Karpas-422 (cell line): ENCODE measurements around the gene TRAPPC10. TPM values are rescaled to one million over a fixed set of nuclear protein-coding genes. Genes with fewer than 3 reads are reported as not detected.

Source experiments
- DNase-seq: peaks from one replicate; pipeline ENCODE4 v3.0.0-alpha.2; 2015
- H2AFZ ChIP-seq: fragments of 200-600 bp; sonication (generic); 2 replicates; pipeline ENCODE4 v1.6.1; 2014; ENCODE audit warnings: antibody characterized with exemption, low read length, mixed read lengths
- H3K27ac ChIP-seq: fragments of 200-600 bp; sonication (generic); 2 replicates; pipeline ENCODE4 v1.5.1; 2014; ENCODE audit warnings: mild to moderate bottlenecking, low read length, moderate library complexity
- H3K27me3 ChIP-seq: fragments of 200-600 bp; sonication (generic); 2 replicates; pipeline ENCODE4 v1.6.1; 2014; ENCODE audit warnings: low read length, mixed read lengths
- H3K36me3 ChIP-seq: fragments of 200-600 bp; sonication (generic); 2 replicates; pipeline ENCODE4 v1.6.1; 2014; ENCODE audit warnings: low read length, mixed read lengths; ENCODE audit not compliant: insufficient read depth
- H3K4me1 ChIP-seq: fragments of 200-600 bp; sonication (generic); 2 replicates; pipeline ENCODE4 v1.6.1; 2014; ENCODE audit warnings: mild to moderate bottlenecking, low read length, mixed read lengths
- H3K4me2 ChIP-seq: fragments of 200-600 bp; sonication (generic); 2 replicates; pipeline ENCODE4 v1.6.1; 2014; ENCODE audit warnings: low read length, low read depth, mild to moderate bottlenecking; ENCODE audit not compliant: poor library complexity, severe bottlenecking
- H3K4me3 ChIP-seq: fragments of 200-600 bp; sonication (generic); 2 replicates; pipeline ENCODE4 v1.5.1; 2014; ENCODE audit warnings: mild to moderate bottlenecking, antibody characterized with exemption, low read length, mixed read lengths
- H3K79me2 ChIP-seq: fragments of 200-600 bp; sonication (generic); 2 replicates; pipeline ENCODE4 v1.6.1; 2014; ENCODE audit warnings: mild to moderate bottlenecking, low read length, mixed read lengths
- H3K9ac ChIP-seq: fragments of 200-600 bp; sonication (generic); 2 replicates; pipeline ENCODE4 v1.6.0; 2014; ENCODE audit warnings: low read length
- H3K9me2 ChIP-seq: fragments of 200-600 bp; sonication (generic), shearing (Covaris generic); replicated peaks from 2 replicates; pipeline ENCODE4 v1.6.0; 2014; ENCODE audit warnings: mild to moderate bottlenecking, low read length, moderate library complexity; ENCODE audit not compliant: insufficient read depth
- H3K9me3 ChIP-seq: fragments of 300-700, 200-600 bp; sonication (generic); 2 replicates; pipeline ENCODE4 v1.6.1; 2014; ENCODE audit warnings: low read length, mixed read lengths
- H4K20me1 ChIP-seq: fragments of 200-600 bp; sonication (generic); 2 replicates; pipeline ENCODE4 v1.6.1; 2014; ENCODE audit warnings: mild to moderate bottlenecking, antibody characterized with exemption, low read length, low read depth; ENCODE audit not compliant: insufficient read depth
- total RNA-seq: library from RNA; depleted of rRNA; stranded (reverse); fragments of >200 nt; shearing (Covaris generic); gene quantifications from 2 replicates; pipeline ENCODE4 v1.2.3, GENCODE V29; 2014; ENCODE audit warnings: low replicate concordance

TRAPPC10 gene
- total RNA-seq, 1 experiment from 2014 or later: 40.3 TPM

- DNase-seq: no peak
- H3K36me3 ChIP-seq: peaks cover 8% of the 10 kb centered on the region
- peaks cover 13% of the 10 kb centered on the region for H3K4me1 ChIP-seq
- no peaks in the 10 kb centered on the region for H3K79me2 ChIP-seq
- no peak overlapping the region for H3K4me3 ChIP-seq
- no peaks in the 10 kb centered on the region for H3K9me2 ChIP-seq
- H3K9ac ChIP-seq: no peak overlapping the region
- no peaks in the 10 kb centered on the region for H3K9me3 ChIP-seq
- H3K27ac ChIP-seq: no peak overlapping the region
- H3K27me3 ChIP-seq: no peaks in the 10 kb centered on the region
- H2AFZ ChIP-seq: no peak overlapping the region
- no peaks in the 10 kb centered on the region for H4K20me1 ChIP-seq
- no peak overlapping the region for H3K4me2 ChIP-seq
Observed at GRCh38 chr21:43979654-43980053, 32.5 kb upstream of the TRAPPC10 start.

GRCh38 chr21:43981151-43981870 lies 30.8 kb upstream of the TRAPPC10 start:
- H4K20me1 ChIP-seq: peaks cover 3% of the 10 kb centered on the region; the same call in 1 of the 2 replicates
- no peak overlapping the region for H2AFZ ChIP-seq

DNA sequence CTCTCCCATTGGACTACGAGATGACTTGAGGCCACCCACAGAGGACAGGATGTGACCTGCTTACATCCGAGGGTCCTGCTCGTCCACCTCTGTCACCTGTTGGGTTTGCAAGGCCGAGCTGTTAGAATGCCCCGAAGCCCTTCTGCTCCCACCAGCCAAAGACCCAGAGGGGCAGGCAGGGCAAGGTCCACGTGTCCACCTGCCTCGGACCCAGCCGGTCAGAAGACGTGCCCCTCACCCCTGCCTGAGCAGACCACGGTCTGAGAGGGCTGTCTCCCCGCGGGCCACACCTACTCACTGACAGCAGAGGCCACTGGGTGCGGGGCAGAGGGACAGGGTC lies 30.3 kb upstream of the TRAPPC10 start:
- H3K4me3 ChIP-seq: no peak overlapping the region
- H3K9ac ChIP-seq: no peak overlapping the region
- H3K36me3 ChIP-seq: peaks cover 8% of the 10 kb centered on the region
- H3K79me2 ChIP-seq: no peaks in the 10 kb centered on the region
- peaks cover 6% of the 10 kb centered on the region for H3K4me1 ChIP-seq
- no peaks in the 10 kb centered on the region for H3K27me3 ChIP-seq
- H2AFZ ChIP-seq: no peak overlapping the region
- no peaks in the 10 kb centered on the region for H3K9me3 ChIP-seq
- no peaks in the 10 kb centered on the region for H3K9me2 ChIP-seq
- no peak overlapping the region for H3K4me2 ChIP-seq
- no peak for DNase-seq
- H3K27ac ChIP-seq: no peak overlapping the region
- H4K20me1 ChIP-seq: peaks cover 3% of the 10 kb centered on the region; the same call in 1 of the 2 replicates

More at GRCh38 chr21:43981151-43981870, 30.8 kb upstream of the TRAPPC10 start:
- Histone ChIP-seq H3K27ac (no peak overlapping the region), H3K79me2 (no peaks in the 10 kb centered on the region), H3K27me3 (no peaks in the 10 kb centered on the region), H3K36me3 (peaks cover 8% of the 10 kb centered on the region), H3K9me3 (no peaks in the 10 kb centered on the region), H3K9me2 (no peaks in the 10 kb centered on the region), H3K4me1 (peaks cover 11% of the 10 kb centered on the region), H3K4me2 (no peak overlapping the region), H3K9ac (no peak overlapping the region), H3K4me3 (no peak overlapping the region)
- DNase-seq: no peak

- H4K20me1 ChIP-seq: peaks cover 3% of the 10 kb centered on the region; the same call in 1 of the 2 replicates
- H3K27me3 ChIP-seq: no peaks in the 10 kb centered on the region
- H3K4me2 ChIP-seq: no peak overlapping the region
- H3K79me2 ChIP-seq: no peaks in the 10 kb centered on the region
- H3K9me3 ChIP-seq: no peaks in the 10 kb centered on the region
- H3K9me2 ChIP-seq: no peaks in the 10 kb centered on the region
- DNase-seq: no peak
- H3K36me3 ChIP-seq: peaks cover 8% of the 10 kb centered on the region
- H3K4me1 ChIP-seq: no peaks in the 10 kb centered on the region
- no peak overlapping the region for H3K9ac ChIP-seq
- no peak overlapping the region for H2AFZ ChIP-seq
- no peak overlapping the region for H3K27ac ChIP-seq
- no peak overlapping the region for H3K4me3 ChIP-seq
Observed at GRCh38 chr21:43982489-43983078, 29.5 kb upstream of the TRAPPC10 start.

DNA sequence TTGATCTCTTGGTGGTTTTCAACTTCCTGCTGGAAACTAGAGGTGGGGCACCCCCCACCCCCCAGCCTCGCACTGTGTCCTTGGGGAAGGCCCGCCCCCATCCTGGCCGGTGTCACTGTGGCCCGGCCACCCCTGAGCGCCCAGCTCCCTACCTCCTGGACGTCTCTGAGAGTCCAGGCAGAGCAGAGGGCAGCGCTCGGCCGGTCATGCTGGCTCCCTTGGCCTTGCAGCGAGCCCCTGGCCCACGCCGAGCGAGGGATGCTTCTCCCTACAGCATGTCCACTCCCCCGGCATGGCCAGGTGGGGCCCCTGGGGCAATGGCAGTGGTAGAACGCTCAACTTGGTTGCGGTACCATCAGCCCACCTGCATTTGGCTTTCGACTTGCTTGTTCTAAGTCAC lies 28.7 kb upstream of the TRAPPC10 start:
- H3K4me2 ChIP-seq: no peak overlapping the region
- H3K27ac ChIP-seq: no peak overlapping the region
- no peak overlapping the region for H2AFZ ChIP-seq
- H3K4me1 ChIP-seq: no peaks in the 10 kb centered on the region
- H3K36me3 ChIP-seq: peaks cover 4% of the 10 kb centered on the region
- H4K20me1 ChIP-seq: peaks cover 3% of the 10 kb centered on the region; the same call in 1 of the 2 replicates
- H3K9me3 ChIP-seq: no peaks in the 10 kb centered on the region
- H3K79me2 ChIP-seq: no peaks in the 10 kb centered on the region
- no peaks in the 10 kb centered on the region for H3K27me3 ChIP-seq
- no peak overlapping the region for H3K9ac ChIP-seq
- no peaks in the 10 kb centered on the region for H3K9me2 ChIP-seq
- no peak for DNase-seq
- H3K4me3 ChIP-seq: no peak overlapping the region

DNA sequence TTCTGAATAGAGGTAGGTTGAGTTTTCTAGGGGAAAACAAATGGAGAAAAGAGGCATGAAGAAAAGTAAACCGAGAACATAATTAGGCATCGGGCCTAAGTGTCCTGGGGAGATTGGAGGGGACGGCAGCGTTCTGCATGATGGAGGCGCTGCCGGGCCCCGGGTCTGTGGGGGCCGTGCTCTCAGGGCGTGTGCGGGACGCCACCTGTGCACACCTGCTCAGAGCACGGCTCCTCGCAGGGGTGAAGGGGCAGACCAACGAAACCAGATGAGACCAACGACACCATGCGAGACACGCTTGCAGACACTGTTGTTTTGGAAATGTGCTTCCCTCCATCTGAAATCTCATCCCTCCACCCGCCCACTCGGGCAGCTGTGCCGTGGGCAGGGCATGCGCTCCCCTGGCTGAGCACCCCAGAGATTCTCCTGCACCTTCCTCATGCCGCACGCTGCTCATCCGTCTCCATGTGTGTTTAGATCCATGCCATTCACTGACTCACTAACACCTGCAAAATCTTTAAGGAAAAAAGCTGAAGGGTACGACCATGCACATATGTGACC lies 28.2 kb upstream of the TRAPPC10 start:
- peaks cover 3% of the 10 kb centered on the region; the same call in 1 of the 2 replicates for H4K20me1 ChIP-seq

DNA sequence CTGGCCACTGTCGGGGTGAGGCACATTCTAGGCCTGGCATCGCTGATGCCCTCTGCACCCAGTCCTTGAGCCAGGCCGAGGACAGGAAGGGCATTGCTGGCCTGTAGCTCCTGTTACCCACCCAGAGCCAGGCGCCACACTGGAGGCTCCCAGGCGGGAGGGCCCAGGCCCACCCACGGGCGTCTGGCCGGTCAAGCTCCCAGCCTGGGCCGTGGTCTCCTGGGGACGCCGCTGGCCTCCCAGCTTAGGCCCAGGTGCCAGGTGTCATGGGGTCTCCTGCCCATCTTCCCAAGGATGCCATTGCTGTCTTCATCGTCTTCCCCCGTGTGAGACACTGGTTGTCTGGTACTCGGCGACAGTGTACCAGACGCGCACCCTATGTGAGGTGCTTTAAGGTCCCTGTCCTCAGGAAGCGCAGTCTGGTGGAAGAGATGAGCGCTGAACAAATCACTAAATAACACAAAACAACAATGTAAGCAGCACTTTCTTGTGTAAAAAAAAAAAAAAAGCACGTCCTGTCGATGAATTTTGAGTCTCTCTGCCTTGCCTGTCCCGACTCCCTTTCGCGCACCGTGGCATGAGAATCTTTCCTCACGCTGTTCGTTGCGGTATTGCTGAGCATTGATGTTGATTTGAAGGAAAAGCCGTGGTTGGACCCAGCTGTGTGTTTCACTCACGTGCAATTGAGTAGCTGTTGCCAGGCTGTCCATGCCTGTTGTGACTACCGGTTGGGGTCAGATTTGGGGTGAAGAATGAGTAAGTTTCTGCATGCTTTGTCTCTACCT lies 27.0 kb upstream of the TRAPPC10 start:
- H3K9me2 ChIP-seq: no peaks in the 10 kb centered on the region
- no peak overlapping the region for H3K4me2 ChIP-seq
- H3K4me1 ChIP-seq: no peaks in the 10 kb centered on the region
- H4K20me1 ChIP-seq: peaks cover 3% of the 10 kb centered on the region; the same call in 1 of the 2 replicates
- H3K36me3 ChIP-seq: no peaks in the 10 kb centered on the region
- H3K9me3 ChIP-seq: no peaks in the 10 kb centered on the region
- no peak overlapping the region for H3K4me3 ChIP-seq
- DNase-seq: no peak
- no peaks in the 10 kb centered on the region for H3K27me3 ChIP-seq
- no peak overlapping the region for H3K27ac ChIP-seq
- H3K9ac ChIP-seq: no peak overlapping the region
- no peaks in the 10 kb centered on the region for H3K79me2 ChIP-seq
- no peak overlapping the region for H2AFZ ChIP-seq

More for the DNA sequence above, 28.2 kb upstream of the TRAPPC10 start:
- H3K4me2 ChIP-seq: no peak overlapping the region
- no peak overlapping the region for H3K27ac ChIP-seq
- H3K9me3 ChIP-seq: no peaks in the 10 kb centered on the region
- no peak for DNase-seq
- no peaks in the 10 kb centered on the region for H3K4me1 ChIP-seq
- no peaks in the 10 kb centered on the region for H3K27me3 ChIP-seq
- H3K4me3 ChIP-seq: no peak overlapping the region
- H3K9me2 ChIP-seq: no peaks in the 10 kb centered on the region
- H3K36me3 ChIP-seq: no peaks in the 10 kb centered on the region
- no peaks in the 10 kb centered on the region for H3K79me2 ChIP-seq
- H3K9ac ChIP-seq: no peak overlapping the region
- no peak overlapping the region for H2AFZ ChIP-seq
